ENCODE measurements around the gene ZBTB1. TPM values are rescaled to one million over a fixed set of nuclear protein-coding genes. Genes with fewer than 3 reads are reported as not detected.

The ZBTB1 gene
- total RNA-seq, 1 experiment from 2014 or later: 26.0 TPM

DNA sequence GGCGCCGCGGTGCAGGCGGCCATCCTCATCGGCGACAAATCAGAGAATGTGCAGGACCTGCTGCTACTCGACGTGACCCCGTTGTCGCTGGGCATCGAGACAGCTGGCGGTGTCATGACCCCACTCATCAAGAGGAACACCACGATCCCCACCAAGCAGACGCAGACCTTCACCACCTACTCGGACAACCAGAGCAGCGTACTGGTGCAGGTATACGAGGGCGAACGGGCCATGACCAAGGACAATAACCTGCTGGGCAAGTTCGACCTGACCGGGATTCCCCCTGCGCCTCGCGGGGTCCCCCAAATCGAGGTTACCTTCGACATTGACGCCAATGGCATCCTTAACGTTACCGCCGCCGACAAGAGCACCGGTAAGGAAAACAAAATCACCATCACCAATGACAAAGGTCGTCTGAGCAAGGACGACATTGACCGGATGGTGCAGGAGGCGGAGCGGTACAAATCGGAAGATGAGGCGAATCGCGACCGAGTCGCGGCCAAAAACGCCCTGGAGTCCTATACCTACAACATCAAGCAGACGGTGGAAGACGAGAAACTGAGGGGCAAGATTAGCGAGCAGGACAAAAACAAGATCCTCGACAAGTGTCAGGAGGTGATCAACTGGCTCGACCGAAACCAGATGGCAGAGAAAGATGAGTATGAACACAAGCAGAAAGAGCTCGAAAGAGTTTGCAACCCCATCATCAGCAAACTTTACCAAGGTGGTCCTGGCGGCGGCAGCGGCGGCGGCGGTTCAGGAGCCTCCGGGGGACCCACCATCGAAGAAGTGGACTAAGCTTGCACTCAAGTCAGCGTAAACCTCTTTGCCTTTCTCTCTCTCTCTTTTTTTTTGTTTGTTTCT lies 37.6 kb downstream of the ZBTB1 start:
- Histone ChIP-seq H3K4me3 (ENCODE audit: low read length) (no peak overlapping the region), H3K27me3 (ENCODE audit: low read length) (no peaks in the 10 kb centered on the region), H4K20me1 (ENCODE audit: low read length) (no peaks in the 10 kb centered on the region), H3F3A (ENCODE audit: low read length, unreplicated experiment) (no peaks in the 10 kb centered on the region), H3K9me3 (ENCODE audit: low read length) (no peaks in the 10 kb centered on the region), H3K79me2 (ENCODE audit: low read length) (no peaks in the 10 kb centered on the region), H3K4me2 (ENCODE audit: low read length) (peak overlapping the region; percentile 25), H2AFZ (ENCODE audit: low read length) (no peak overlapping the region), H3K36me3 (ENCODE audit: low read depth, low read length) (no peaks in the 10 kb centered on the region), H3K9me2 (replicated peaks; ENCODE audit: low read length) (no peaks in the 10 kb centered on the region), H3K4me1 (ENCODE audit: insufficient read depth, low read length) (peaks cover 19% of the 10 kb centered on the region), H3K9ac (ENCODE audit: low read length) (no peak overlapping the region), H3K27ac (ENCODE audit: low read length) (no peak overlapping the region)
- no peak for TF ChIP-seq EZH2 (IDR thresholded peaks at IDR 0.05; ENCODE audit: low read length, unreplicated experiment)
- TF ChIP-seq, protein P1, sequence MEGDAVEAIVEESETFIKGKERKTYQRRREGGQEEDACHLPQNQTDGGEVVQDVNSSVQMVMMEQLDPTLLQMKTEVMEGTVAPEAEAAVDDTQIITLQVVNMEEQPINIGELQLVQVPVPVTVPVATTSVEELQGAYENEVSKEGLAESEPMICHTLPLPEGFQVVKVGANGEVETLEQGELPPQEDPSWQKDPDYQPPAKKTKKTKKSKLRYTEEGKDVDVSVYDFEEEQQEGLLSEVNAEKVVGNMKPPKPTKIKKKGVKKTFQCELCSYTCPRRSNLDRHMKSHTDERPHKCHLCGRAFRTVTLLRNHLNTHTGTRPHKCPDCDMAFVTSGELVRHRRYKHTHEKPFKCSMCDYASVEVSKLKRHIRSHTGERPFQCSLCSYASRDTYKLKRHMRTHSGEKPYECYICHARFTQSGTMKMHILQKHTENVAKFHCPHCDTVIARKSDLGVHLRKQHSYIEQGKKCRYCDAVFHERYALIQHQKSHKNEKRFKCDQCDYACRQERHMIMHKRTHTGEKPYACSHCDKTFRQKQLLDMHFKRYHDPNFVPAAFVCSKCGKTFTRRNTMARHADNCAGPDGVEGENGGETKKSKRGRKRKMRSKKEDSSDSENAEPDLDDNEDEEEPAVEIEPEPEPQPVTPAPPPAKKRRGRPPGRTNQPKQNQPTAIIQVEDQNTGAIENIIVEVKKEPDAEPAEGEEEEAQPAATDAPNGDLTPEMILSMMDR (conservative IDR thresholded peaks at IDR 0.05; ENCODE audit: low read depth, low read length): no peak
- ChIA-PET CTCF (interaction anchor here (1.1 kb wide), 1 partner anchor 94 kb away, joined by 5 read pairs; no protein-coding TSS in a partner anchor), POLR2A (ENCODE audit: unreplicated experiment) (interaction anchor here (0.6 to 1.5 kb wide), 2 partner anchors 87 to 617 kb away, joined by 5 to 8 read pairs; no protein-coding TSS in a partner anchor)
- no peak for DNase-seq
- intact Hi-C loops (cut with micrococcal nuclease): loop anchor here (2.0 kb wide), 1 partner anchor 27 kb away; no protein-coding TSS in a partner anchor
- BruUV-seq (replicated peaks): no TSS peak
- no peak for ATAC-seq

DNA sequence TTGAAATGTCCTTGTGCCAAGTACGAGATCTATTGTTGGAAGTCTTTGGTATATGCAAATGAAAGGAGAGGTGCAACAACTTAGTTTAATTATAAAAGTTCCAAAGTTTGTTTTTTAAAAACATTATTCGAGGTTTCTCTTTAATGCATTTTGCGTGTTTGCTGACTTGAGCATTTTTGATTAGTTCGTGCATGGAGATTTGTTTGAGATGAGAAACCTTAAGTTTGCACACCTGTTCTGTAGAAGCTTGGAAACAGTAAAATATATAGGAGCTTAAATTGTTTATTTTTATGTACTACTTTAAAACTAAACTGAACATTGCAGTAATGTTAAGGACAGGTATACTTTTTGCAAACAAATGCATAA lies 38.2 kb downstream of the ZBTB1 start:
- no peak overlapping the region for H3K27ac ChIP-seq (ENCODE audit: low read length)
- peak overlapping the region; percentile 25 for H3K4me2 ChIP-seq (ENCODE audit: low read length)
- H3K4me3 ChIP-seq (ENCODE audit: low read length): peak overlapping the region; percentile 19; the same call in 1 of the 2 replicates

More for the DNA sequence above, 38.2 kb downstream of the ZBTB1 start:
- Histone ChIP-seq H3F3A (ENCODE audit: low read length, unreplicated experiment) (no peaks in the 10 kb centered on the region), H3K27me3 (ENCODE audit: low read length) (no peaks in the 10 kb centered on the region), H3K79me2 (ENCODE audit: low read length) (no peaks in the 10 kb centered on the region), H3K36me3 (ENCODE audit: low read depth, low read length) (no peaks in the 10 kb centered on the region), H4K20me1 (ENCODE audit: low read length) (no peaks in the 10 kb centered on the region), H3K9ac (ENCODE audit: low read length) (no peak overlapping the region), H3K9me2 (replicated peaks; ENCODE audit: low read length) (no peaks in the 10 kb centered on the region), H2AFZ (ENCODE audit: low read length) (no peak overlapping the region), H3K4me1 (ENCODE audit: insufficient read depth, low read length) (peaks cover 19% of the 10 kb centered on the region), H3K9me3 (ENCODE audit: low read length) (no peaks in the 10 kb centered on the region)
- BruUV-seq (replicated peaks): no TSS peak
- POLR2A ChIA-PET (ENCODE audit: unreplicated experiment): interaction anchor here (0.6 to 1.5 kb wide), 2 partner anchors 86 to 618 kb away, joined by 5 to 8 read pairs; no protein-coding TSS in a partner anchor
- TF ChIP-seq EZH2 (IDR thresholded peaks at IDR 0.05; ENCODE audit: low read length, unreplicated experiment): no peak
- TF ChIP-seq, protein P1 (conservative IDR thresholded peaks at IDR 0.05; ENCODE audit: low read depth, low read length): no peak
- no peak for DNase-seq
- CTCF ChIA-PET: interaction anchor here (0.7 to 1.1 kb wide), 4 partner anchors 31 to 349 kb away, joined by 3 to 5 read pairs (median 4); no protein-coding TSS in a partner anchor
- intact Hi-C loops (cut with micrococcal nuclease): loop anchor here (2.0 kb wide), 1 partner anchor 26 kb away; no protein-coding TSS in a partner anchor
- ATAC-seq: no peak

Measured in PC-3 (cell line).